CD4-positive, alpha-beta T cell (primary cell): Measurements from ENCODE around the gene SYT17. TPM values are rescaled to one million over a fixed set of nuclear protein-coding genes. Genes with fewer than 3 reads are reported as not detected.

Source experiments
- ATAC-seq: fragments of 200-7000 bp; cut with Tn5 transposase; one replicate; pipeline ENCODE4 v1.10.0; 2022; ENCODE audit warnings: mild to moderate bottlenecking; ENCODE audit not compliant: poor library complexity
- CTCF ChIA-PET: fragments of 350-600 bp; sonication (Branson Sonifier 250); formaldehyde crosslinking; loops from one replicate; lab custom pipeline; 2021; ENCODE audit warnings: antibody characterized with exemption, inconsistent platforms; lab: Charles Lee
- POLR2A ChIA-PET: fragments of 350-600 bp; sonication (Branson Sonifier 250); formaldehyde crosslinking; loops from one replicate; lab custom pipeline; 2021; ENCODE audit warnings: antibody characterized with exemption, inconsistent platforms; lab: Charles Lee
- DNase-seq, 14 experiments: peaks; one replicate each; pipeline ENCODE4 v3.0.0-alpha.2; 2013 to 2020; ENCODE audit warnings: mixed read lengths in 2 of 14
- H3K27ac ChIP-seq, 2 donors: one replicate each; pipeline versions ENCODE4 v1.5.1 to v1.7.0; 2013; ENCODE audit warnings: low read length in 2 of 2, low read depth in 1 of 2, mild to moderate bottlenecking in 1 of 2
- H3K27me3 ChIP-seq, 2 experiments: 1 replicate in 1 of 2; 2 replicates in 1 of 2; pipeline versions ENCODE4 v1.6.1 to v1.7.0; 2013; ENCODE audit warnings: low read length in 2 of 2, control low read depth in 1 of 2, mild to moderate bottlenecking in 1 of 2, moderate library complexity in 1 of 2; ENCODE audit not compliant: insufficient read depth in 2 of 2, control insufficient read depth in 1 of 2
- H3K36me3 ChIP-seq: one replicate; pipeline ENCODE4 v1.6.1; 2013; ENCODE audit warnings: low read length, control low read depth; ENCODE audit not compliant: insufficient read depth
- H3K4me1 ChIP-seq: one replicate; pipeline ENCODE4 v1.6.1; 2013; ENCODE audit warnings: low read length, control low read depth; ENCODE audit not compliant: insufficient read depth
- H3K4me3 ChIP-seq: one replicate; pipeline ENCODE4 v1.5.1; 2013; ENCODE audit warnings: mild to moderate bottlenecking, low read length, moderate library complexity
- H3K9me3 ChIP-seq, 2 experiments: 1 replicate in 1 of 2; 2 replicates in 1 of 2; pipeline versions ENCODE4 v1.6.1 to v1.7.0; 2013; ENCODE audit warnings: low read length in 2 of 2, mild to moderate bottlenecking in 2 of 2, control low read depth in 1 of 2, moderate library complexity in 1 of 2; ENCODE audit not compliant: control insufficient read depth in 1 of 2, insufficient read depth in 1 of 2
- H3K27ac Mint-ChIP-seq: one replicate; pipeline ENCODE4 v1.8.0; 2020; ENCODE audit warnings: mixed read lengths
- H3K27me3 Mint-ChIP-seq: one replicate; pipeline ENCODE4 v1.8.0; 2021; ENCODE audit warnings: mixed read lengths
- H3K36me3 Mint-ChIP-seq: one replicate; pipeline ENCODE4 v1.8.0; 2021; ENCODE audit warnings: low read depth, mixed read lengths
- H3K4me1 Mint-ChIP-seq: one replicate; pipeline ENCODE4 v1.8.0; 2021; ENCODE audit warnings: low read depth, mixed read lengths
- H3K4me3 Mint-ChIP-seq: one replicate; pipeline ENCODE4 v1.8.0; 2020; ENCODE audit warnings: mild to moderate bottlenecking, mixed read lengths
- H3K9me3 Mint-ChIP-seq: one replicate; pipeline ENCODE4 v1.8.0; 2020; ENCODE audit warnings: mixed read lengths
- intact Hi-C, 2 experiments: fragments of 100-400 bp; cut with DNase I in 1 of 2; cut with micrococcal nuclease in 1 of 2; formaldehyde crosslinking; loops; one replicate each; pipeline versions ENCODE4 v1.15.1 to v1.9.0; 2023 to 2025; cut with DNase I, micrococcal nuclease
- total RNA-seq, 174 experiments: library from RNA in 2 of 174; stranded (reverse) in 2 of 174; gene quantifications; one replicate each; pipeline ENCODE4 v1.2.3 and lab custom pipeline; 2021 to 2026
- TF ChIP-seq, protein P1 (sequence below): fragments of 200-600 bp; IDR thresholded peaks from one replicate; pipeline ENCODE4 v1.8.0; 2022; ENCODE audit warnings: antibody characterized with exemption, mild to moderate bottlenecking

The SYT17 gene
- total RNA-seq, 2 experiments from 2014 or later: not detected

DNA sequence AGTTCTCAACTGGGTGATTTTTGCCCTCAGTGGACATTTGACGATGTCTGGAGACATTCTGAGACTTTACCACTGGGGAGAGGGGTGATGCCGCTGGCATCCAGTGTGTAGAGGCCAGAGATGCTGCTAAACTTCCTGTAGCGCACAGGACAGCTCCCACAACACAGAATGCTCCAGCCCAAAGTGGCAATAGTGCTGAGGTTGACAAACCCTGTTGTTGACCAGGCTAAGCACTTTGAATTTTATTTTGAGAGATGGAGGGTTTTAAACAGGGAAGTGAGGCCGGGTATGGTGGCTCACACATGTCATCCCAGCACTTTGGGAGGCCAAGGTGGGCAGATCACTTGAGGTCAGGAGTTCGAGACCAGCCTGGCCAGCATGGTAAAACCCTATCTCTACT, 44.0 kb downstream of the SYT17 start:
- ChIA-PET CTCF (no interaction called here), POLR2A (no interaction called here)
- no peak for ATAC-seq
- Mint-ChIP-seq H3K27me3 (no peaks in the 10 kb centered on the region), H3K27ac (no peak overlapping the region), H3K9me3 (no peaks in the 10 kb centered on the region), H3K4me3 (no peak overlapping the region), H3K4me1 (no peaks in the 10 kb centered on the region), H3K36me3 (no peaks in the 10 kb centered on the region)
- H3K4me1 ChIP-seq: no peaks in the 10 kb centered on the region
- H3K36me3 ChIP-seq: no peaks in the 10 kb centered on the region
- DNase-seq: no peak
- peaks cover 0 to 4% of the 10 kb centered on the region in 2 experiments for H3K9me3 ChIP-seq
- TF ChIP-seq, protein P1, sequence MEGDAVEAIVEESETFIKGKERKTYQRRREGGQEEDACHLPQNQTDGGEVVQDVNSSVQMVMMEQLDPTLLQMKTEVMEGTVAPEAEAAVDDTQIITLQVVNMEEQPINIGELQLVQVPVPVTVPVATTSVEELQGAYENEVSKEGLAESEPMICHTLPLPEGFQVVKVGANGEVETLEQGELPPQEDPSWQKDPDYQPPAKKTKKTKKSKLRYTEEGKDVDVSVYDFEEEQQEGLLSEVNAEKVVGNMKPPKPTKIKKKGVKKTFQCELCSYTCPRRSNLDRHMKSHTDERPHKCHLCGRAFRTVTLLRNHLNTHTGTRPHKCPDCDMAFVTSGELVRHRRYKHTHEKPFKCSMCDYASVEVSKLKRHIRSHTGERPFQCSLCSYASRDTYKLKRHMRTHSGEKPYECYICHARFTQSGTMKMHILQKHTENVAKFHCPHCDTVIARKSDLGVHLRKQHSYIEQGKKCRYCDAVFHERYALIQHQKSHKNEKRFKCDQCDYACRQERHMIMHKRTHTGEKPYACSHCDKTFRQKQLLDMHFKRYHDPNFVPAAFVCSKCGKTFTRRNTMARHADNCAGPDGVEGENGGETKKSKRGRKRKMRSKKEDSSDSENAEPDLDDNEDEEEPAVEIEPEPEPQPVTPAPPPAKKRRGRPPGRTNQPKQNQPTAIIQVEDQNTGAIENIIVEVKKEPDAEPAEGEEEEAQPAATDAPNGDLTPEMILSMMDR: no peak
- H3K27ac ChIP-seq: no peak overlapping the region
- no peaks in the 10 kb centered on the region for H3K27me3 ChIP-seq
- H3K4me3 ChIP-seq: no peak overlapping the region
- intact Hi-C loops: no loop called here

DNA sequence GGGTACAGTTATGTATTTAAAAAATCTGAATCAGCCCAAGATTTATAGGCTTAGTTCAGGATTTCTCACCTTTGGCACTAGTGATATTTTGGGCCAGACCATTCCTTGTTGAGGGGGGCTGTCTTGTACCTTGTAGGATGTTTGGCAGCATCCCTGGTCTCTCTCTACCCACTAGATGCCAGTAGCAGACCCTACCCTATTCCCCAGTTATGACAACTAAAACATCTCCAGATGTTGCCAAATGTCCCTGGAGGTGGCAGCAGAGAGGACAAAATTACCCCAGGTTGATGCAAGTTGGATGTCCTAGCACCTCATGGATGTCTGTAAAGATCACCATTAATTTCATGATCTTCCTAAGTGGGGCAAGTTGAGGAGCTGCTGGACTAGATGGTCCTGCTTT, 45.8 kb downstream of the SYT17 start:
- H3K36me3 ChIP-seq: no peaks in the 10 kb centered on the region
- H3K4me3 ChIP-seq: no peak overlapping the region
- POLR2A ChIA-PET: no interaction called here
- no peaks in the 10 kb centered on the region for H3K36me3 Mint-ChIP-seq
- CTCF ChIA-PET: no interaction called here
- intact Hi-C loops: no loop called here
- peaks cover 0 to 4% of the 10 kb centered on the region in 2 experiments for H3K9me3 ChIP-seq
- TF ChIP-seq, protein P1: no peak
- H3K27me3 ChIP-seq: no peaks in the 10 kb centered on the region
- no peak overlapping the region for H3K27ac Mint-ChIP-seq
- no peaks in the 10 kb centered on the region for H3K4me1 Mint-ChIP-seq
- no peaks in the 10 kb centered on the region for H3K27me3 Mint-ChIP-seq
- H3K9me3 Mint-ChIP-seq: no peaks in the 10 kb centered on the region
- no peaks in the 10 kb centered on the region for H3K4me1 ChIP-seq
- no peak overlapping the region for H3K27ac ChIP-seq
- no peak for ATAC-seq
- no peak for DNase-seq
- no peak overlapping the region for H3K4me3 Mint-ChIP-seq

DNA sequence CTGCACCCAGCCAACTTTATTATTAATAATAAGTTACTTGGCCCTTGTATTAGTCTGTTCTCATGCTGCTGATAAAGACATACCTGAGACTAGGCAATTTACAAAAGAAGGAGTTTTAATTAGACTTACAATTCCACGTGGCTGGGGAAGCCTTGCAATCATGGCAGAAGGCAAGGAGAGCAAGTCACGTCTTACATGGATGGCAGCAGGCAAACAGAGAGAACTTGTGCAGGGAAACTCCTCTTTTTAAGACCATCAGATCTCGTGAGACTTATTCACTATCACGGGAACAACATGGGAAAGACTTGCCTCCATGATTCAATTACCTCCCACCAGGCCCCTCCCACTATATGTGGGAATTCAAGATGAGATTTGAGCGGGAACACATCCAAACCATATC, 47.7 kb downstream of the SYT17 start:
- no peaks in the 10 kb centered on the region for H3K4me1 ChIP-seq
- H3K4me3 Mint-ChIP-seq: no peak overlapping the region
- H3K4me1 Mint-ChIP-seq: no peaks in the 10 kb centered on the region
- ATAC-seq (no peak), DNase-seq (no peak)
- POLR2A ChIA-PET: no interaction called here
- H3K9me3 Mint-ChIP-seq: no peaks in the 10 kb centered on the region
- H3K36me3 Mint-ChIP-seq: no peaks in the 10 kb centered on the region
- CTCF ChIA-PET: no interaction called here
- TF ChIP-seq, protein P1: no peak
- H3K27me3 Mint-ChIP-seq: no peaks in the 10 kb centered on the region
- H3K9me3 ChIP-seq: peaks cover 0 to 4% of the 10 kb centered on the region in 2 experiments
- no peak overlapping the region for H3K27ac ChIP-seq
- H3K27ac Mint-ChIP-seq: no peak overlapping the region
- no peak overlapping the region for H3K4me3 ChIP-seq
- H3K27me3 ChIP-seq: no peaks in the 10 kb centered on the region
- intact Hi-C loops: no loop called here
- H3K36me3 ChIP-seq: no peaks in the 10 kb centered on the region
